GM13977 (cell line): Measurements from ENCODE around the gene ANKRD44.

ENCODE experiments used
- DNase-seq: peaks from one replicate; pipeline ENCODE4 v3.0.0; 2012; ENCODE audit warnings: low spot score
- in situ Hi-C: fragments of 300-500 bp; cut with MboI; formaldehyde crosslinking; loops from one replicate; pipeline ENCODE4 v1.12.0; 2022; ENCODE audit warnings: low sequenced_read_pairs, low pct_unique_long_range_greater_than_20kb, mixed read lengths, inconsistent platforms; ENCODE audit not compliant: unreplicated experiment
- TF ChIP-seq, protein P1 (sequence below): IDR thresholded peaks from 2 replicates; pipeline ENCODE4 v1.5.1; 2012; ENCODE audit warnings: mild to moderate bottlenecking, control low read depth; ENCODE audit not compliant: insufficient read depth; ENCODE audit errors: extremely low read depth, missing control alignments

The ANKRD44 gene

DNA sequence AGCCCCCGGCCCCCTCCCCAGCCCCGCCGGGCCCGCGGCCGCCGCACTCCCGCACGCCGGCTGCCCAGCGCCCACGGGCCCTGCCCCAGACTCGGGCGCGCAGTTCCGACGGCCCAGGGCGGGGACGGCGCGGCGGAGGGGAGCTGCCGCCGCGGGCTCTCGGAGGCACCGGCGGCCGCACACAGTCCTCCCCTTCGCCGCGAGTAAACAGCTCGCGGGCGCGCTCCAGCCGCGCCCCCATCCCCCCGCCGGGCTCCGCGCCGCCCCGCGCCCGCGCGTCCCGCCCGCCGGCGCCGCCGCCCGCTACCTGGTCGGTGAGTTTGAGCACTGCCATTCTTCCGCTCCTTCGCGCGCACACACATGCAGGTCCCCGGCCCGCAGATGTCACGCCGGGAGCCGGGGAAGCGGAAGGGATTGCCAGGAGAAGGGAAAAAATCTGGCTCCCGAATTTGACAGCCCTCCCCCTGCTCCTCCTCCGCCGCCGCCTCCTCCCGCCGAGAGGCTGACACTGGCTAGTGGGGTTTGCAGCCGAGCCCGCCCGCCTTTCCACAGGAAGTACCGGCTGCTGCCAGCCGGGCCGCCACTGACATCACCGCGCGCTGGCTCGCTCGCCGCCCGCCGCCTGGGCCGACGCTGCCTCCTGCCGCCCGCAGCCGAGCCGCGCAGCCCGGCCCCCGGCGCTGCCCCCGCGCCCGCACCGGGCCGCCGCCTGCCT, at the start of gene ANKRD44:
Gene ANKRD44, minus strand, starts transcription at position 510 of the 715 bp plus-strand sequence. Its CDS starts 176 bp downstream, at position 334.
- in situ Hi-C loops: no loop called here
- peak; percentile 93 for DNase-seq
- TF ChIP-seq, protein P1, sequence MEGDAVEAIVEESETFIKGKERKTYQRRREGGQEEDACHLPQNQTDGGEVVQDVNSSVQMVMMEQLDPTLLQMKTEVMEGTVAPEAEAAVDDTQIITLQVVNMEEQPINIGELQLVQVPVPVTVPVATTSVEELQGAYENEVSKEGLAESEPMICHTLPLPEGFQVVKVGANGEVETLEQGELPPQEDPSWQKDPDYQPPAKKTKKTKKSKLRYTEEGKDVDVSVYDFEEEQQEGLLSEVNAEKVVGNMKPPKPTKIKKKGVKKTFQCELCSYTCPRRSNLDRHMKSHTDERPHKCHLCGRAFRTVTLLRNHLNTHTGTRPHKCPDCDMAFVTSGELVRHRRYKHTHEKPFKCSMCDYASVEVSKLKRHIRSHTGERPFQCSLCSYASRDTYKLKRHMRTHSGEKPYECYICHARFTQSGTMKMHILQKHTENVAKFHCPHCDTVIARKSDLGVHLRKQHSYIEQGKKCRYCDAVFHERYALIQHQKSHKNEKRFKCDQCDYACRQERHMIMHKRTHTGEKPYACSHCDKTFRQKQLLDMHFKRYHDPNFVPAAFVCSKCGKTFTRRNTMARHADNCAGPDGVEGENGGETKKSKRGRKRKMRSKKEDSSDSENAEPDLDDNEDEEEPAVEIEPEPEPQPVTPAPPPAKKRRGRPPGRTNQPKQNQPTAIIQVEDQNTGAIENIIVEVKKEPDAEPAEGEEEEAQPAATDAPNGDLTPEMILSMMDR: peak; percentile 83

GRCh38 chr2:197359859-197360258, 49.3 kb upstream of the ANKRD44 start:
- TF ChIP-seq, protein P1: peak; percentile 22
- in situ Hi-C loops: no loop called here
- DNase-seq: no peak

DNA sequence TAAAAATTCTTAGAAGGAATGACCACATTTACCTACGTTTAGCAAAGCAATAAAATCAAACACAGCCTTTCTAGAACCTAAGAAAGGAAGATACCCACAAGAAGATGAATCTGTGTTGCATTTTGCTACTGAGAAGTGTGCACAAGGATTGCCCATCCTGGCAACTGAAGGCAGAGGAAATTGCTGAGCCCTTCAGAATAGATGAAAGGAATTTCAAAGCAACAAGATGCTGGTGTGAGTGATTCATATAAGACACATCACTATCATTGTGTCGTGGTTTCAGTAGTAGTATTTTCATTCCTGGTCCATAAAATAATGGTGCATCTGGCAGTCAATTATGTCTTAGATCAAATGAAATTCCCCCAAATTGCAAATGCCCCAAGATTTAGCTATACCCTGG, 48.4 kb upstream of the ANKRD44 start:
- TF ChIP-seq, protein P1: no peak
- in situ Hi-C loops: no loop called here
- no peak for DNase-seq

DNA sequence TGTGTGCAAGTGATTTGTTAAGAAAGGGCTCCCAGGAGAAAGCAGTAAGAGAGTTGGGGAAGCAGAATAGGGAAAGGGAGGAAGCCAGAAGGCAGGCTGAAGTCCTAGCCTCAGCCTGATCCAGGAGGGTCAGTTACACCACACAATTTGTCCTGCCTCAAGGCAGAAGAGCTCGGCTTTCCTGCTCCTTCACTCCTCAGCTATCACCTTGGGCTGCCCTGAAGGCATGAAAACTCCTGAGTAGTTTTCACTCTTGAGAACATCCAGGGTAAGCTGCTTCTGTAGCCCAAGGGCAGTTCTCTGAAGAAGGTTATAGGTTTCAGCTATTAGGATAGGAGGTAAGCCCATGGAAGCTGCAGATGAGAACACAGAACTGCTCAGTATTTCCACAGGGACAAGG, 47.4 kb upstream of the ANKRD44 start:
- DNase-seq: no peak
- TF ChIP-seq, protein P1: no peak
- in situ Hi-C loops: no loop called here

- TF ChIP-seq, protein P1: peak; percentile 12
- DNase-seq: no peak
- in situ Hi-C loops: no loop called here
These were observed 45.6 kb upstream of the ANKRD44 start for GRCh38 chr2:197356136-197356535.

DNA sequence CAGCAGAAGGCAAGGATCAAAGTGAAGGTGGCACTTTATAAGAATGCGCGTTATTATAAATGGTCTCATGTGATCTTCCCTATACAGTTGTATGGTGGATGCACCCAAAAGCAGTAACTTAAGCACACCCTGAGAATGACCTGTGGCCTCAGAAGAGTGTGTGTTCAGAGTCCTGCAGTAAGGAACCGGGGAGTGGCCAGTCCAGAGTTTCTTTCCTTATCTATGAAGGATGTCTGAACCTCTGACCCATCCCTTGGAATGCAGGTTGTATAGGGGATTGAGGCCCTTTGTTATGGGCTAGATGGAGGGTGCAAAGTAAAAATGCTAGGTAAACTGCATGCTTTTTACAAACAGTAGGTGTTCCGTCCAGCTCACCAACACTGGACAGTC, 43.6 kb upstream of the ANKRD44 start:
- DNase-seq: no peak
- in situ Hi-C loops: no loop called here
- TF ChIP-seq, protein P1: no peak
